Stimulated activated naive B cell treated with anti-CD40 and anti-IgM and Interleukin-4, amounts not matched to agents 10 μg/mL and 1 μg/mL and 100 μg/mL, for 72 hours (primary cell): ENCODE data around the gene NCOA3.

Experiments used
- ATAC-seq, 2 donors: fragments of 150-1000 bp; cut with Tn5 transposase; replicated peaks; 2 replicates each; pipeline ENCODE4 v1.10.0; 2021; ENCODE audit warnings: moderate library complexity in 1 of 2
- DNase-seq: peaks from one replicate; pipeline ENCODE4 v3.0.0; 2021
- H3K27ac Mint-ChIP-seq: one replicate; pipeline ENCODE4 v1.8.0; 2022; ENCODE audit warnings: mild to moderate bottlenecking, mixed read lengths
- H3K27me3 Mint-ChIP-seq, 2 donors: one replicate each; pipeline ENCODE4 v1.8.0; 2022; ENCODE audit warnings: mixed read lengths in 2 of 2
- H3K36me3 Mint-ChIP-seq, 2 donors: one replicate each; pipeline ENCODE4 v1.8.0; 2022; ENCODE audit warnings: mixed read lengths in 2 of 2, mild to moderate bottlenecking in 1 of 2
- H3K4me1 Mint-ChIP-seq, 2 donors: one replicate each; pipeline ENCODE4 v1.8.0; 2022; ENCODE audit warnings: mixed read lengths in 2 of 2, mild to moderate bottlenecking in 1 of 2
- H3K4me3 Mint-ChIP-seq, 2 donors: one replicate each; pipeline ENCODE4 v1.8.0; 2022; ENCODE audit warnings: mild to moderate bottlenecking in 2 of 2, mixed read lengths in 2 of 2, moderate library complexity in 1 of 2
- H3K9me3 Mint-ChIP-seq, 2 donors: one replicate each; pipeline ENCODE4 v1.8.0; 2022; ENCODE audit warnings: mixed read lengths in 2 of 2, mild to moderate bottlenecking in 1 of 2

NCOA3 gene

DNA sequence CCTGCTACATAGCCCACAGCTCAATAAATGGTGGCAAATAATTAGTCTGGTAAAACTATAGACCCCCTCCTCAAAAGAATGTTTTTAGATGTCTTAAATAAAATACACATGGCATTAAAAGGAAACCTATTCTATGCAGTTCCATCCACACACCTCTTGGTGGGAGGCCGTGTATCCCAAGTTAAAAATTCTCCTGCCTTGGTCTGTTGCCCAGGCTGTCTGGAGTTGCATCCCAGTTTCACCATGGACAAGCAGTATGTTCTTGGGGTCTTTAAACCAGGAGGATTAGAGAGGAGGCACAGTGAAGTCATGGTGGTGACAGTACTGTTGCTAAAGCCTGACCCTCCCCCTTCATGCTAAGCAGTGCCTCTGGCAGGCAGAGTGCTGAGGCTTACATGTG lies 188.0 kb downstream of the NCOA3 start:
- peaks cover 13 to 26% of the 10 kb centered on the region in 2 donors for H3K36me3 Mint-ChIP-seq
- ATAC-seq (no peak), DNase-seq (no peak)
- H3K4me1 Mint-ChIP-seq = no peaks in the 10 kb centered on the region
- peaks cover 26 to 29% of the 10 kb centered on the region in 2 donors for H3K9me3 Mint-ChIP-seq
- H3K4me3 Mint-ChIP-seq = no peak overlapping the region
- H3K27me3 Mint-ChIP-seq = peaks cover 8 to 10% of the 10 kb centered on the region in 2 donors
- no peak overlapping the region for H3K27ac Mint-ChIP-seq

DNA sequence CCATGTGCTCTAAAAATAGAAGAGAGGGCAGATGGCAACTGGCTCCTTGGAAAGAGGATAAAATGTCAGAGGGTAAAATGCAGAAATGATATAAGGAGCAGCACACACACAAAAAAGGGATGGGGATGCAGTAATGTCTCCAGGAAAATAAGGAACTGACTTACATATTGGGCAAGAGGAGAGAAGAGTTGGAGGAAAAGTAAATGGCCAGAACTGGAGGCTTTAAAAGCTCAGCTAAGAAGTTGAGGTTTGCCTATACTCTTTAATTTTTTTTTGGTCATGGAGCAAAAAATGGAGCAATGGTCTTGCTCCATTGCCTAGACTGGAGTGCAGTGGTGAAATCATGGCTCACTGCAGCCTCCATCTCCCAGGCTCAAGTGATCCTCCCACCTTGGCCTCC lies 189.9 kb downstream of the NCOA3 start:
- no peak overlapping the region for H3K27ac Mint-ChIP-seq
- peaks cover 13 to 26% of the 10 kb centered on the region in 2 donors for H3K36me3 Mint-ChIP-seq
- peaks cover 26 to 32% of the 10 kb centered on the region in 2 donors for H3K9me3 Mint-ChIP-seq
- peaks cover 8 to 10% of the 10 kb centered on the region in 2 donors for H3K27me3 Mint-ChIP-seq
- no peak overlapping the region for H3K4me3 Mint-ChIP-seq
- peaks cover 2 to 6% of the 10 kb centered on the region in 2 donors for H3K4me1 Mint-ChIP-seq
- no peak for ATAC-seq
- no peak for DNase-seq

DNA sequence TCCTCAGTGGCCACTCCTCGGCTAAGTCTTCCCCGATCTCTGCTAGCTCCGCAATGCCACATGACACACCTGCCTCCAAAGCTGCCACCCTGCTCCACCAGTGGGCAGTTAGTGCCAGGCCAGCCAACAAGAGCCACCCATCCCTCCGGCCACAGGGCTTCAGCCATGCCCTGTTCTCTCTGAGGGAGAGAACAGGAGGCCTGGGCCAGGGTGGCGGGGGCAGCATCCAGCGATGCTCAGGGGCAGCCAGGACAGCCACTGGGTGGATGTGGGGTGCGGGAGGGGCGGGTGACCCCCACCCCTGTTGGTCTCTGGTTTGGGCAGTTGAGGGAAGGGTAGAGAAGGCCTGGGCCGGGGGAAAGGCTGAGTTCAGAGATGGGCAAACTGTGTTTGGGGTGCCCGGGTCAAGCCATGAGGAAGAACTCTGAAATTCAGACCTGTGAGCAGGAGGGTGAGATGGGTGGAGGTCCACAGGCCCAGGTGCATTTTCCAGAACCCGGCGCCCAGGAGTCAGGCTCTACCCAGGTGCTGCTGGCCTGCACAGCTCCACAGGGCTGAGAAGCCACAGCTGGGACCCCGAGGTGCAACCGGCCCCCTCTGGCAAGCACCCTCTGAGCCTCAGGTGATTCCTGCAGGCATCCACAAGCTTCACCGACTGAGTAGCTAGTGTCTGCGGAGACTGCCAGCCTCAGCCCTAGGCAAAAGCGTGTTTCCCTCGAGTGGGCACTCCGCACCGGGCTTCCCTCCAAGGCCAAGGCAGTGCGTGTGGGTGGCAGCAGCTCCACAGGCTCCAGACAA lies 192.5 kb downstream of the NCOA3 start:
- Mint-ChIP-seq H3K4me1 (peaks cover 2 to 11% of the 10 kb centered on the region in 2 donors), H3K27ac (no peak overlapping the region), H3K36me3 (peaks cover 12 to 23% of the 10 kb centered on the region in 2 donors), H3K9me3 (peaks cover 26 to 29% of the 10 kb centered on the region in 2 donors), H3K4me3 (no peak overlapping the region), H3K27me3 (peaks cover 0 to 10% of the 10 kb centered on the region in 2 donors)
- no peak for DNase-seq
- no peak for ATAC-seq

DNA sequence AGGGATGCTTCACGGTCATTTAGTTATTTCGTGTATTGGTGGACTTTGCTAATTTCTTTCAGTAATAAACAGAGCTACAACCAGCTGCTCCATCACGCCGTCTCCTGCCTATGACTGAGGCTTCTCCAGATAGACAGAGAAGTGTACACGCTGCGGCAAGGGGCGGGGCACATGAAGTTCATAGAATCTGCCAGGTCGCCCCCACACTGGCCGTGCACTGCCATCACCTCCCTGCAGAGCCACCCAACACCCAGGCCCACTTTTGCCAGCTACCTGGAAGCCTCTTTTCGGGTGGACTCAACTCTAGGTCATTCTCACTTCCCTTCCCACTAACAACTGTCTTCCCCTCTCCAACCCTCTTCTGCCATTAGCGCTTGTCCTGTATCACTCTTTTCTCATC lies 195.2 kb downstream of the NCOA3 start:
- Mint-ChIP-seq H3K4me1 (peaks cover 2 to 11% of the 10 kb centered on the region in 2 donors), H3K9me3 (peaks cover 8 to 17% of the 10 kb centered on the region in 2 donors), H3K27ac (no peak overlapping the region), H3K27me3 (peaks cover 0 to 6% of the 10 kb centered on the region in 2 donors), H3K4me3 (no peak overlapping the region), H3K36me3 (peaks cover 0 to 10% of the 10 kb centered on the region in 2 donors)
- ATAC-seq = no peak
- DNase-seq = no peak

DNA sequence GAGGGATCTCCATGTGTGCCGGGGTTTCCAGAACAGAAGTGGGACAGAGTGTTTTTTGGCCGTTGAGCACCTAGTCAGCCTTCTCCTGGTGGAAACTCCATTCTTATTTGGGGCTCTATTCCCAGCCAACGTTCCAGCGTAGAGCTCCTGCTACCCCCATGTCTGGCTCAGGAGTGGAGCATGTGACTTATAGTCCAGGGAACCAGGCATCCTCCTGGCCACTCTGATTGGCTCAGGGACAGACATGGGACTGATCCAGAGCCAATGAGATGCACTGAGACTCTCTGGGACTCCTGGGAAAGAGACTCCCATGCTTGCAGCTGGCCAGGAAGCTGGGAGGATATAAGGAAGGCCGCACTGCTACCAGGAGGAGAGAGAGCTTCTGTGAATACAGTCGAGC lies 196.5 kb downstream of the NCOA3 start:
- DNase-seq (no peak), ATAC-seq (no peak)
- peaks cover 4 to 15% of the 10 kb centered on the region in 2 donors for H3K9me3 Mint-ChIP-seq
- H3K36me3 Mint-ChIP-seq = peaks cover 0 to 7% of the 10 kb centered on the region in 2 donors
- H3K27me3 Mint-ChIP-seq = peaks cover 0 to 6% of the 10 kb centered on the region in 2 donors
- peaks cover 2 to 11% of the 10 kb centered on the region in 2 donors for H3K4me1 Mint-ChIP-seq
- H3K4me3 Mint-ChIP-seq = no peak overlapping the region
- no peak overlapping the region for H3K27ac Mint-ChIP-seq

DNA sequence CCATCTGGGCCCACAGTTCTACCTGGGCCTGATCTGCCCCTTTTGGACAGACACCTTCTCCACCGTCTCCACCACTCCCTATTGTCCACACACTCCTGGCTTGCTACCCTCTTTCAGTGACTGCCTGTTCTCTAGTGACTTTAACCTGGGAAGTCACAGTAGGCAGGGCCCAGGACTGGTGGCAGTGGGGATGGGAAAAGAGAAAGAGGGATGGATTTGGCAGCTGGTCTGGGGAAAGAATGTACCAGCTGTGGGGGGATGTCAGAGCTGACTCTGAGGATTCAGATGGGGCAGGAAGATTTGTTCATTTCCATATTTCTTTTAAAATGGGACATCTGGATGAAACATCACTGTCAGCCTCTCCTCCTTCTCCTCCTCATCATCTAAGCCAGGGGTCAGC lies 198.1 kb downstream of the NCOA3 start:
- peaks cover 0 to 3% of the 10 kb centered on the region in 2 donors for H3K36me3 Mint-ChIP-seq
- H3K27ac Mint-ChIP-seq = no peak overlapping the region
- no peak overlapping the region for H3K4me3 Mint-ChIP-seq
- ATAC-seq (no peak), DNase-seq (no peak)
- peaks cover 0 to 5% of the 10 kb centered on the region in 2 donors for H3K9me3 Mint-ChIP-seq
- peaks cover 4 to 10% of the 10 kb centered on the region in 2 donors for H3K27me3 Mint-ChIP-seq
- H3K4me1 Mint-ChIP-seq = peaks cover 4 to 14% of the 10 kb centered on the region in 2 donors

- Mint-ChIP-seq H3K36me3 (peaks cover 0 to 3% of the 10 kb centered on the region in 2 donors), H3K27me3 (peaks cover 8 to 15% of the 10 kb centered on the region in 2 donors), H3K4me3 (no peak overlapping the region), H3K27ac (no peak overlapping the region), H3K9me3 (peaks cover 0 to 5% of the 10 kb centered on the region in 2 donors), H3K4me1 (peaks cover 7 to 15% of the 10 kb centered on the region in 2 donors)
- ATAC-seq (no peak), DNase-seq (no peak)
Measured at GRCh38 chr20:47700327-47700726, 198.6 kb downstream of the NCOA3 start.

- Mint-ChIP-seq H3K9me3 (peaks cover 0 to 4% of the 10 kb centered on the region in 2 donors), H3K36me3 (peaks cover 0 to 3% of the 10 kb centered on the region in 2 donors), H3K4me1 (peaks cover 9 to 17% of the 10 kb centered on the region in 2 donors), H3K27ac (no peak overlapping the region), H3K4me3 (no peak overlapping the region), H3K27me3 (peaks cover 11 to 15% of the 10 kb centered on the region in 2 donors)
- peak in 1 of 2 donors; percentile 31 for ATAC-seq
- DNase-seq = no peak
Measured at GRCh38 chr20:47701612-47702011, 199.9 kb downstream of the NCOA3 start.

DNA sequence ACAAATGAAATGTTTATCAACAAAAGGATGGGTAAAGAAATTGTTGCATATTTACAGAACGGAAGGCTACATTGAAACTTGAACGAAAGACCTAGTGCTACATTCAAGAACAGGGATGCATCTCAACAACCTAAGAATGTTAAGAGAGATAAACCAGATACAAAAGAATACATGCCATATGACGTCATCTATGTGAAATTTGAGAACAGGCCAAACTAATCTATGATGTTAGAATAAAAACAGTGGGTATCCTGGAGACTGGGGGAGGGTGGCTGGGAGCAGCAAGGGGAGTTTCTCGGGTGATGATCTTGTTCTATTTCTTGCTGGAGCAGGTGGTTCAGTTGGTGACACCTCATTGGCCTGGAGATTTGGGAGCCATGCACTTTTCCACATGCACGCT lies 202.1 kb downstream of the NCOA3 start:
- no peak overlapping the region for H3K4me3 Mint-ChIP-seq
- no peak overlapping the region for H3K27ac Mint-ChIP-seq
- DNase-seq (no peak), ATAC-seq (no peak)
- peaks cover 11 to 15% of the 10 kb centered on the region in 2 donors for H3K27me3 Mint-ChIP-seq
- H3K9me3 Mint-ChIP-seq = no peaks in the 10 kb centered on the region
- H3K4me1 Mint-ChIP-seq = peaks cover 25 to 32% of the 10 kb centered on the region in 2 donors
- peaks cover 0 to 2% of the 10 kb centered on the region in 2 donors for H3K36me3 Mint-ChIP-seq

DNA sequence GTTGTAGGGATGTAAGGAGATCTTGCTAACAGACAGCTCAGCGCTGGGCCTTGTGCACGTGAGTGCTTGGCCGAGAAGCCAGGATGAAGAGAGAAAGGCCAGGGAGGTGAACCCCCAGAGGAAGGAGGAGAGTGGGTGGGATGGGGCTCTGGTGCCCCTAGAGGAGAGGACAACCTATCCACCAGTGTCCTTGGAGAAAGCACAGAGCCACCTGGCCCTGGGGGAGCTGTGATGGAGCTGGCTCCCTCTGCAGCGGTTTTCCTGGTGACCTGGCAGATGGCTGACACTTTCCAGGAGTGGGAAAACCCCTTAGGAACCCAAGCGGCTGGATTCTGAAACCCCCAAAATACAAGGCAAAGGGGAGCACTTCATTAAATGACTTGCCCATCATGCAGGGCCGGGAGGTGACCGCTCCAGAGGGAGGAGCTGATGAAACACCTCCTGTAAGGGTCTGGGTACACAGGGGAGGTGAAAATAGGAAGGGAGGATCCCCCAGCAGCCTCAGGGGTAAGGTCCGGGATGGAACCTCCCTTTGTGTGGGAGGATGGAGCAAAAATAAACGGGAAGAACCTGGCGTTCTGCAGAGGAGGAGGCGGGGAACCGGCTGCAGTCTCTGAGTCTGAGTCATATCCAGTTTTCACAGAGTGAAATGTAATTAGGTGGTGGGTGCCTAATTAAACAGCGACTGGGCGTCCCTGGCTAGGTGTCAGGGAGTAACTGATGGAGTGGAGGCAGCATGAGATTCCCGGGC lies 203.2 kb downstream of the NCOA3 start:
- no peak for ATAC-seq
- Mint-ChIP-seq H3K27ac (no peak overlapping the region), H3K36me3 (peaks cover 2 to 3% of the 10 kb centered on the region in 2 donors), H3K27me3 (peaks cover 16 to 22% of the 10 kb centered on the region in 2 donors), H3K9me3 (no peaks in the 10 kb centered on the region), H3K4me1 (peaks cover 32 to 43% of the 10 kb centered on the region in 2 donors), H3K4me3 (no peak overlapping the region)
- DNase-seq = no peak

GRCh38 chr20:47705497-47705856 lies 203.8 kb downstream of the NCOA3 start:
- Mint-ChIP-seq H3K9me3 (no peaks in the 10 kb centered on the region), H3K27me3 (peaks cover 17 to 24% of the 10 kb centered on the region in 2 donors), H3K36me3 (peaks cover 2 to 3% of the 10 kb centered on the region in 2 donors), H3K4me1 (peaks cover 35 to 47% of the 10 kb centered on the region in 2 donors), H3K4me3 (no peak overlapping the region), H3K27ac (no peak overlapping the region)
- ATAC-seq = no peak
- DNase-seq = no peak

GRCh38 chr20:47706345-47706744 lies 204.7 kb downstream of the NCOA3 start:
- DNase-seq = no peak
- H3K4me1 Mint-ChIP-seq = peaks cover 43 to 55% of the 10 kb centered on the region in 2 donors
- peak overlapping the region; percentile 47 for H3K27ac Mint-ChIP-seq
- H3K4me3 Mint-ChIP-seq = no peak overlapping the region
- H3K27me3 Mint-ChIP-seq = peaks cover 25 to 33% of the 10 kb centered on the region in 2 donors
- ATAC-seq = no peak
- H3K36me3 Mint-ChIP-seq = peaks cover 2 to 3% of the 10 kb centered on the region in 2 donors
- H3K9me3 Mint-ChIP-seq = no peaks in the 10 kb centered on the region
